ENCODE results near the gene SEC22C.

DNA sequence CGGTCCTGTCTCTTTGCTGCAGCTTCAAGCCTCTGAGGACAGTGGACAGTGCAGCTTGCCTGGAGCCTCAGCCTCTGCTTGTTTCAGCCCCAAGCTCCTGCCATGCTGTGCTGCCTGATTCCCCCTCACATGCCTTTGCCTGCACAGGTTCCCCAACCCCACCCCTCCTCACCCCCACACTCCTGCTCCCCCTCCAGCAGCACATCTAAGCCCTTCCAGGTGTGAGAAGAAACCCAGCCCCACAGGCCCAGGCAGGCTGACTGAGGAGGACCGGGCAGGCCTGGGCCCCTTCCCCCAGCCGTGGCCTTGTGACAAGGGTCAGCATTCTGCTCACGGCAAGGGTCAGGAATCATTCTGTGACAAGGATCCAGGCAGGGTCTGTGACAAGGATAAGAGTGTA, 56.6 kb downstream of the SEC22C start:
- TF ChIP-seq, protein P1, sequence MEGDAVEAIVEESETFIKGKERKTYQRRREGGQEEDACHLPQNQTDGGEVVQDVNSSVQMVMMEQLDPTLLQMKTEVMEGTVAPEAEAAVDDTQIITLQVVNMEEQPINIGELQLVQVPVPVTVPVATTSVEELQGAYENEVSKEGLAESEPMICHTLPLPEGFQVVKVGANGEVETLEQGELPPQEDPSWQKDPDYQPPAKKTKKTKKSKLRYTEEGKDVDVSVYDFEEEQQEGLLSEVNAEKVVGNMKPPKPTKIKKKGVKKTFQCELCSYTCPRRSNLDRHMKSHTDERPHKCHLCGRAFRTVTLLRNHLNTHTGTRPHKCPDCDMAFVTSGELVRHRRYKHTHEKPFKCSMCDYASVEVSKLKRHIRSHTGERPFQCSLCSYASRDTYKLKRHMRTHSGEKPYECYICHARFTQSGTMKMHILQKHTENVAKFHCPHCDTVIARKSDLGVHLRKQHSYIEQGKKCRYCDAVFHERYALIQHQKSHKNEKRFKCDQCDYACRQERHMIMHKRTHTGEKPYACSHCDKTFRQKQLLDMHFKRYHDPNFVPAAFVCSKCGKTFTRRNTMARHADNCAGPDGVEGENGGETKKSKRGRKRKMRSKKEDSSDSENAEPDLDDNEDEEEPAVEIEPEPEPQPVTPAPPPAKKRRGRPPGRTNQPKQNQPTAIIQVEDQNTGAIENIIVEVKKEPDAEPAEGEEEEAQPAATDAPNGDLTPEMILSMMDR (conservative IDR thresholded peaks at IDR 0.05; ENCODE audit: low read depth in 2 of 2) = no peak
- TF ChIP-seq EZH2 (IDR thresholded peaks at IDR 0.05; ENCODE audit: low read depth, unreplicated experiment) (no peak), EZH2phosphoT487 (IDR thresholded peaks at IDR 0.05; ENCODE audit: unreplicated experiment) (no peak)

All from GM23338 (cell line).